ENCODE measurements around the gene MTG1.

Gene MTG1

GRCh38 chr10:133461027-133461426, 67.1 kb downstream of the MTG1 start:
- Histone ChIP-seq H3K36me3 (ENCODE audit: control insufficient read depth in 4 of 4, insufficient read depth in 4 of 4, low read length in 3 of 4) (no peaks in the 10 kb centered on the region), H3K9me3 (ENCODE audit: control extremely low read depth in 1 of 5, control insufficient read depth in 4 of 5, insufficient read depth in 2 of 5, low read depth in 1 of 5, low read length in 4 of 5) (peaks cover 0 to 24% (median 0%) of the 10 kb centered on the region in 5 experiments), H3K27me3 (replicated peaks in 2 of 5; ENCODE audit: control insufficient read depth in 4 of 5, insufficient read depth in 5 of 5, low read length in 4 of 5) (peaks cover 0 to 7% (median 1%) of the 10 kb centered on the region in 5 experiments), H3K4me1 (ENCODE audit: control extremely low read depth in 1 of 4, control insufficient read depth in 4 of 4, insufficient read depth in 4 of 4, low read length in 3 of 4) (no peaks in the 10 kb centered on the region), H3K4me3 (ENCODE audit: control insufficient read depth in 1 of 7, extremely low read depth in 1 of 7, insufficient read depth in 4 of 7, low read depth in 2 of 7, low read length in 6 of 7) (no peak overlapping the region), H3K27ac (ENCODE audit: insufficient read depth in 1 of 2, low read depth in 1 of 2, low read length in 2 of 2, poor library complexity in 1 of 2, severe bottlenecking in 2 of 2) (no peak overlapping the region)
- DNase-seq, result no peak
- POLR2A ChIA-PET, result no interaction called here
- 98% methylated on average over 6 of the region's 7 CpGs for WGBS (ENCODE audit: insufficient coverage)
- CTCF ChIA-PET, result no interaction called here

- 91% methylated on average over 7 of the region's 8 CpGs for WGBS (ENCODE audit: insufficient coverage)
- H3K27ac ChIP-seq (ENCODE audit: insufficient read depth in 1 of 2, low read depth in 1 of 2, low read length in 2 of 2, poor library complexity in 1 of 2, severe bottlenecking in 2 of 2), result no peak overlapping the region
- POLR2A ChIA-PET, result no interaction called here
- CTCF ChIA-PET, result interaction anchor here (1.2 kb wide), 1 partner anchor 24 kb away, joined by 3 read pairs; no protein-coding TSS in a partner anchor
- H3K27me3 ChIP-seq (replicated peaks in 2 of 5; ENCODE audit: control insufficient read depth in 4 of 5, insufficient read depth in 5 of 5, low read length in 4 of 5), result peaks cover 0 to 7% (median 4%) of the 10 kb centered on the region in 5 experiments
- no peaks in the 10 kb centered on the region for H3K4me1 ChIP-seq (ENCODE audit: control extremely low read depth in 1 of 4, control insufficient read depth in 4 of 4, insufficient read depth in 4 of 4, low read length in 3 of 4)
- H3K4me3 ChIP-seq (ENCODE audit: control insufficient read depth in 1 of 7, extremely low read depth in 1 of 7, insufficient read depth in 4 of 7, low read depth in 2 of 7, low read length in 6 of 7), result no peak overlapping the region
- DNase-seq, result no peak
- H3K9me3 ChIP-seq (ENCODE audit: control extremely low read depth in 1 of 5, control insufficient read depth in 4 of 5, insufficient read depth in 2 of 5, low read depth in 1 of 5, low read length in 4 of 5), result peaks cover 0 to 24% (median 0%) of the 10 kb centered on the region in 5 experiments
- no peaks in the 10 kb centered on the region for H3K36me3 ChIP-seq (ENCODE audit: control insufficient read depth in 4 of 4, insufficient read depth in 4 of 4, low read length in 3 of 4)
Observed at GRCh38 chr10:133461841-133462240, 67.9 kb downstream of the MTG1 start.

- 95% methylated on average over 8 of the region's 10 CpGs for WGBS (ENCODE audit: insufficient coverage)
- CTCF ChIA-PET, result interaction anchor here (1.2 kb wide), 1 partner anchor 25 kb away, joined by 3 read pairs; no protein-coding TSS in a partner anchor
- Histone ChIP-seq H3K9me3 (ENCODE audit: control extremely low read depth in 1 of 5, control insufficient read depth in 4 of 5, insufficient read depth in 2 of 5, low read depth in 1 of 5, low read length in 4 of 5) (peaks cover 0 to 21% (median 0%) of the 10 kb centered on the region in 5 experiments), H3K27me3 (replicated peaks in 2 of 5; ENCODE audit: control insufficient read depth in 4 of 5, insufficient read depth in 5 of 5, low read length in 4 of 5) (peaks cover 0 to 7% (median 4%) of the 10 kb centered on the region in 5 experiments), H3K4me1 (ENCODE audit: control extremely low read depth in 1 of 4, control insufficient read depth in 4 of 4, insufficient read depth in 4 of 4, low read length in 3 of 4) (no peaks in the 10 kb centered on the region), H3K27ac (ENCODE audit: insufficient read depth in 1 of 2, low read depth in 1 of 2, low read length in 2 of 2, poor library complexity in 1 of 2, severe bottlenecking in 2 of 2) (no peak overlapping the region), H3K4me3 (ENCODE audit: control insufficient read depth in 1 of 7, extremely low read depth in 1 of 7, insufficient read depth in 4 of 7, low read depth in 2 of 7, low read length in 6 of 7) (no peak overlapping the region), H3K36me3 (ENCODE audit: control insufficient read depth in 4 of 4, insufficient read depth in 4 of 4, low read length in 3 of 4) (no peaks in the 10 kb centered on the region)
- POLR2A ChIA-PET, result no interaction called here
- DNase-seq, result no peak
Observed at GRCh38 chr10:133462512-133463305, 68.8 kb downstream of the MTG1 start.

GRCh38 chr10:133464582-133465031, 70.7 kb downstream of the MTG1 start:
- Histone ChIP-seq H3K36me3 (ENCODE audit: control insufficient read depth in 4 of 4, insufficient read depth in 4 of 4, low read length in 3 of 4) (no peaks in the 10 kb centered on the region), H3K4me3 (ENCODE audit: control insufficient read depth in 1 of 7, extremely low read depth in 1 of 7, insufficient read depth in 4 of 7, low read depth in 2 of 7, low read length in 6 of 7) (no peak overlapping the region), H3K27ac (ENCODE audit: insufficient read depth in 1 of 2, low read depth in 1 of 2, low read length in 2 of 2, poor library complexity in 1 of 2, severe bottlenecking in 2 of 2) (no peak overlapping the region), H3K9me3 (ENCODE audit: control extremely low read depth in 1 of 5, control insufficient read depth in 4 of 5, insufficient read depth in 2 of 5, low read depth in 1 of 5, low read length in 4 of 5) (peaks cover 0 to 17% (median 0%) of the 10 kb centered on the region in 5 experiments), H3K27me3 (replicated peaks in 2 of 5; ENCODE audit: control insufficient read depth in 4 of 5, insufficient read depth in 5 of 5, low read length in 4 of 5) (peaks cover 0 to 5% (median 4%) of the 10 kb centered on the region in 5 experiments), H3K4me1 (ENCODE audit: control extremely low read depth in 1 of 4, control insufficient read depth in 4 of 4, insufficient read depth in 4 of 4, low read length in 3 of 4) (no peaks in the 10 kb centered on the region)
- ChIA-PET CTCF (no interaction called here), POLR2A (no interaction called here)
- WGBS (ENCODE audit: insufficient coverage), result 93% methylated on average over 10 of the region's 12 CpGs
- no peak for DNase-seq

- Histone ChIP-seq H3K27me3 (replicated peaks in 2 of 5; ENCODE audit: control insufficient read depth in 4 of 5, insufficient read depth in 5 of 5, low read length in 4 of 5) (peaks cover 0 to 5% (median 4%) of the 10 kb centered on the region in 5 experiments), H3K9me3 (ENCODE audit: control extremely low read depth in 1 of 5, control insufficient read depth in 4 of 5, insufficient read depth in 2 of 5, low read depth in 1 of 5, low read length in 4 of 5) (peaks cover 0 to 17% (median under 1%) of the 10 kb centered on the region in 5 experiments), H3K4me1 (ENCODE audit: control extremely low read depth in 1 of 4, control insufficient read depth in 4 of 4, insufficient read depth in 4 of 4, low read length in 3 of 4) (no peaks in the 10 kb centered on the region), H3K4me3 (ENCODE audit: control insufficient read depth in 1 of 7, extremely low read depth in 1 of 7, insufficient read depth in 4 of 7, low read depth in 2 of 7, low read length in 6 of 7) (no peak overlapping the region), H3K36me3 (ENCODE audit: control insufficient read depth in 4 of 4, insufficient read depth in 4 of 4, low read length in 3 of 4) (no peaks in the 10 kb centered on the region), H3K27ac (ENCODE audit: insufficient read depth in 1 of 2, low read depth in 1 of 2, low read length in 2 of 2, poor library complexity in 1 of 2, severe bottlenecking in 2 of 2) (no peak overlapping the region)
- no peak for DNase-seq
- CTCF ChIA-PET, result no interaction called here
- POLR2A ChIA-PET, result no interaction called here
- WGBS (ENCODE audit: insufficient coverage), result 55% methylated on average over 44 of the region's 55 CpGs
Observed at GRCh38 chr10:133465191-133465949, 71.4 kb downstream of the MTG1 start.

- CTCF ChIA-PET, result no interaction called here
- Histone ChIP-seq H3K9me3 (ENCODE audit: control extremely low read depth in 1 of 5, control insufficient read depth in 4 of 5, insufficient read depth in 2 of 5, low read depth in 1 of 5, low read length in 4 of 5) (peaks cover 0 to 17% (median 3%) of the 10 kb centered on the region in 5 experiments), H3K27ac (ENCODE audit: insufficient read depth in 1 of 2, low read depth in 1 of 2, low read length in 2 of 2, poor library complexity in 1 of 2, severe bottlenecking in 2 of 2) (no peak overlapping the region), H3K4me1 (ENCODE audit: control extremely low read depth in 1 of 4, control insufficient read depth in 4 of 4, insufficient read depth in 4 of 4, low read length in 3 of 4) (no peaks in the 10 kb centered on the region), H3K36me3 (ENCODE audit: control insufficient read depth in 4 of 4, insufficient read depth in 4 of 4, low read length in 3 of 4) (no peaks in the 10 kb centered on the region), H3K27me3 (replicated peaks in 2 of 5; ENCODE audit: control insufficient read depth in 4 of 5, insufficient read depth in 5 of 5, low read length in 4 of 5) (peaks cover 0 to 5% (median 4%) of the 10 kb centered on the region in 5 experiments), H3K4me3 (ENCODE audit: control insufficient read depth in 1 of 7, extremely low read depth in 1 of 7, insufficient read depth in 4 of 7, low read depth in 2 of 7, low read length in 6 of 7) (no peak overlapping the region)
- POLR2A ChIA-PET, result no interaction called here
- DNase-seq, result no peak
- WGBS (ENCODE audit: insufficient coverage), result 96% methylated on average over 7 of the region's 7 CpGs
Observed at GRCh38 chr10:133465950-133466474, 72.1 kb downstream of the MTG1 start.

Measured in common myeloid progenitor, CD34-positive (primary cell).